ENCODE results near the gene NSG1.

- TF ChIP-seq, protein P1, sequence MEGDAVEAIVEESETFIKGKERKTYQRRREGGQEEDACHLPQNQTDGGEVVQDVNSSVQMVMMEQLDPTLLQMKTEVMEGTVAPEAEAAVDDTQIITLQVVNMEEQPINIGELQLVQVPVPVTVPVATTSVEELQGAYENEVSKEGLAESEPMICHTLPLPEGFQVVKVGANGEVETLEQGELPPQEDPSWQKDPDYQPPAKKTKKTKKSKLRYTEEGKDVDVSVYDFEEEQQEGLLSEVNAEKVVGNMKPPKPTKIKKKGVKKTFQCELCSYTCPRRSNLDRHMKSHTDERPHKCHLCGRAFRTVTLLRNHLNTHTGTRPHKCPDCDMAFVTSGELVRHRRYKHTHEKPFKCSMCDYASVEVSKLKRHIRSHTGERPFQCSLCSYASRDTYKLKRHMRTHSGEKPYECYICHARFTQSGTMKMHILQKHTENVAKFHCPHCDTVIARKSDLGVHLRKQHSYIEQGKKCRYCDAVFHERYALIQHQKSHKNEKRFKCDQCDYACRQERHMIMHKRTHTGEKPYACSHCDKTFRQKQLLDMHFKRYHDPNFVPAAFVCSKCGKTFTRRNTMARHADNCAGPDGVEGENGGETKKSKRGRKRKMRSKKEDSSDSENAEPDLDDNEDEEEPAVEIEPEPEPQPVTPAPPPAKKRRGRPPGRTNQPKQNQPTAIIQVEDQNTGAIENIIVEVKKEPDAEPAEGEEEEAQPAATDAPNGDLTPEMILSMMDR (IDR thresholded peaks at IDR 0.05) = no peak
- TF ChIP-seq POLR2A (IDR thresholded peaks at IDR 0.05) = no peak
These were observed 33.0 kb downstream of the NSG1 start for GRCh38 chr4:4419896-4420295.
